ENCODE results near the gene CNPY4. TPM values are rescaled to one million over a fixed set of nuclear protein-coding genes. Genes with fewer than 3 reads are reported as not detected.
A peak's percentile ranks its signal among the peaks of the same experiment; 100 is the strongest.

Gene CNPY4
- total RNA-seq, 4 donors from 2014 or later, result 3.3 to 53.6 (median 24.7) TPM; not detected in 1

- H3K4me3 ChIP-seq, result no peak overlapping the region
- no peak for TF ChIP-seq POLR2A (IDR thresholded peaks at IDR 0.05)
- TF ChIP-seq CTCF (IDR thresholded peaks at IDR 0.05), result no peak
Observed at GRCh38 chr7:100095704-100096103, 23.7 kb upstream of the CNPY4 start.

GRCh38 chr7:100098913-100099312 lies 20.5 kb upstream of the CNPY4 start:
- H3K4me1 ChIP-seq, result peaks cover 0 to 17% of the 10 kb centered on the region in 2 donors
- no peak for DNase-seq
- H3K36me3 ChIP-seq, result no peaks in the 10 kb centered on the region
- no peak overlapping the region for H3K4me3 ChIP-seq
- intact Hi-C loops (cut with DNase I; ENCODE audit: low total_unique reads), result no loop called here
- H3K27me3 ChIP-seq, result no peaks in the 10 kb centered on the region
- TF ChIP-seq POLR2A (IDR thresholded peaks at IDR 0.05) (no peak), CTCF (IDR thresholded peaks at IDR 0.05) (no peak)
- H3K9me3 ChIP-seq, result no peaks in the 10 kb centered on the region
- H3K27ac ChIP-seq, result no peak overlapping the region

More at GRCh38 chr7:100095704-100096103, 23.7 kb upstream of the CNPY4 start:
- Histone ChIP-seq H3K4me1 (peaks cover 0 to 12% of the 10 kb centered on the region in 2 donors), H3K9me3 (no peaks in the 10 kb centered on the region), H3K36me3 (no peaks in the 10 kb centered on the region), H3K27ac (no peak overlapping the region), H3K27me3 (no peaks in the 10 kb centered on the region)
- DNase-seq, result no peak
- intact Hi-C loops (cut with DNase I; ENCODE audit: low total_unique reads), result no loop called here

- Histone ChIP-seq H3K36me3 (no peaks in the 10 kb centered on the region), H3K9me3 (no peaks in the 10 kb centered on the region), H3K27ac (peak overlapping the region in 1 of 2 donors; percentile 87), H3K4me1 (peaks cover 0 to 17% of the 10 kb centered on the region in 2 donors), H3K27me3 (no peaks in the 10 kb centered on the region), H3K4me3 (peak overlapping the region in 1 of 2 donors; percentile 84)
- TF ChIP-seq POLR2A (IDR thresholded peaks at IDR 0.05), result no peak
- TF ChIP-seq CTCF (IDR thresholded peaks at IDR 0.05), result no peak
- no peak for DNase-seq
- intact Hi-C loops (cut with DNase I; ENCODE audit: low total_unique reads), result no loop called here
Observed at GRCh38 chr7:100099452-100099851, 20.0 kb upstream of the CNPY4 start.

- Histone ChIP-seq H3K9me3 (no peaks in the 10 kb centered on the region), H3K27ac (peak overlapping the region; percentile 87 to 96), H3K4me3 (peak overlapping the region; percentile 72 to 84), H3K4me1 (peaks cover 0 to 17% of the 10 kb centered on the region in 2 donors), H3K27me3 (no peaks in the 10 kb centered on the region), H3K36me3 (no peaks in the 10 kb centered on the region)
- peak in 1 of 4 experiments; percentile 42 for TF ChIP-seq CTCF (IDR thresholded peaks at IDR 0.05)
- TF ChIP-seq POLR2A (IDR thresholded peaks at IDR 0.05), result peak in 1 of 2 donors; percentile 54
- intact Hi-C loops (cut with DNase I; ENCODE audit: low total_unique reads), result no loop called here
- peak; percentile 92 to 93 for DNase-seq
Observed at GRCh38 chr7:100100420-100101015, 18.9 kb upstream of the CNPY4 start.

GRCh38 chr7:100101016-100101862 lies 18.2 kb upstream of the CNPY4 start, which contains the start of the genes AP4M1 and MCM7:
AP4M1 (plus strand) TSS chr7:100101643; CDS start chr7:100101715, 72 bp downstream.
MCM7 (minus strand) TSS chr7:100101397; CDS start chr7:100101294, 103 bp downstream.
- H3K4me3 ChIP-seq, result peak within 1 kb of the TSS; percentile 72 to 84
- intact Hi-C loops (cut with DNase I; ENCODE audit: low total_unique reads), result no loop called here
- no peaks in the 10 kb centered on the region for H3K36me3 ChIP-seq
- peak; percentile 13 to 48 for TF ChIP-seq POLR2A (IDR thresholded peaks at IDR 0.05)
- peak in 1 of 4 experiments; percentile 31 for TF ChIP-seq CTCF (IDR thresholded peaks at IDR 0.05)
- no peaks in the 10 kb centered on the region for H3K9me3 ChIP-seq
- peak within 1 kb of the TSS; percentile 92 to 96 for H3K27ac ChIP-seq
- no peaks in the 10 kb centered on the region for H3K27me3 ChIP-seq
- DNase-seq, result peak; percentile 98 to 99
- H3K4me1 ChIP-seq, result peaks cover 0 to 17% of the 10 kb centered on the region in 2 donors

All from uterus (tissue), 4 donors.